ENCODE data around the gene LCP1.

LCP1 gene

DNA sequence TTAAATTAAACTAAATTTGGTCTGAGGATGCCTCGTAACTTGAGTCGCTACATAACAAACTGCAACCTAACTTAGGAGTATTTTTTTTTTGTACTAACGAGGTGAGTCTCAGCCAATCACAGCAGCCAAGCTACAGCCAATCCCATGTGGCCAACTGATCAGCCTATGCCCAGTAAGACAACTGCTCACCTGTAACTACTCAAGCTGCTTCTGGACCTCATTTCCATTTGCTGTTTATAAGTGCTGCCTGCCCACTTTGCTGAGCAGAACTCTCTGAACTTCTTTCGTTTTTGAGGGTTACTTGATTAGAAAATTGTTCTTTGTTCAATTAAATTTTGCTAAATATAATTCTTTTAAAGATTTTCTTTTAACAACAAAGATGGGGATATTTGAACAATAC lies 81.0 kb downstream of the LCP1 start:
- DNase-seq (ENCODE audit: low read depth in 2 of 2), result no peak

DNA sequence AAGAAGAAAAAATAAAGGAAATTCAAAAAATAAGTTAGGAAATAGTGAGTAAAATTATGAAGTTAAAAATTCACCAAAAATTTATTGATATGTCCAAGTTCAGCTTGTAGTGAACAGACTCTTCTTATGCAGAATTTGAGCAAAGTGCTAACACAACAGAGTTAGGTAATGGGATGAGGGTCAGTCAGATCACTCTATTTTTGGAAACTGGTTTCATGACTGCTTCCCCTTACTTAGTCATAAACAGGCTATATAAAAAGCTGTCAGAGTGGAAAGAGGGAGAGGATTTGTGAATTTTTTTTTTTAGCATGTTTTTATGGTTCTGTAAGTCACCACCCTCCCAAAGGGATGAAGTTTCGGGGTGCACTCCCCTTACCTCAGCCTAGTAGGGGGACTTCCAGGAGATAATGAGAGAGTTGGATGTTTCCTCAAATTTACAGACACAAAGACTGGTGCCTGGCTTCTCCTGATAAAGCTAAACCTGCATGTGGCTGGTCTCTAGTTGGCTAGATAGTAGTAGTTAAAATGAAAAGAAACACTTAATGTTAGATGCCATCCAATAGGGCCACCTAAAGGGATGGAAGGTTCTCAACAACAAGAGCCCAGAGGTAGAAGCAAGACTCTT lies 81.7 kb downstream of the LCP1 start:
- no peak for DNase-seq (ENCODE audit: low read depth in 2 of 2)

DNA sequence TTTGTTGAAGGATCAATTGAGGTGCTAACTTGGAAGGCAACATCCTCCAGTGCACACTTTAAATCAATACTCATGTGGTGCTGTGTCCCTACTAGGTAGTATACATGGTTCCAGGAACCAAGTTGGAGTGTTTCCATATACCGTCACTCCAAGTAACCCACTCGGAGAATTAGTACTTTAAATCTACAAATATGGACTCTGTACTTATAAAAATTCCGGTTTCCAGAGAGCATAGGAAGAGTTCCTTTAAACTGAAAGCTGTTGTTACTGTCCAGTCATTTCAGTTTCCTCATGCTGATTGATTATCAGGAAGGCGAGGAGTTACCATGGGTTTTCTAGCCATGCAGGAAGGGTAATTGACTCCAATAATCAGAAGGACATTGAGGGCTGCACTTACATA lies 84.3 kb downstream of the LCP1 start:
- no peak for DNase-seq (ENCODE audit: low read depth in 2 of 2)

DNA sequence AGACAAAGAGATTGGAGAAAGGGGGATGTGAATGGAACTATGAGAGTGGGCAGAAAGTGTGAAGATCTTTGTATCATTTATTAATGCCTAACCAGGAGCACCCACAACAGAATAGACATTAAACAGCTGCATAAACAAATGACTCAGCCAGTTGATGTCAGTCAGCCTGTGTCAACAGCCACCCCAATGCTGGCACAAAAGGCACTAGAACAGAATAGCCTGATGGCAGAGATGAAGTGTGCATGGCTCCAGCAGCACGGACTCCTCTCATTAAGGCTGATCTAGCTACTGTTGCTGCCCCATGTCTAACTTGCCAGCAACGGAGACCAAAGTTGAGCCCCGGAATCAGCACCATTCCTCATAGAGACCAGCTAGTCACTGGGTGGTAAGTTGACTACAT lies 85.0 kb downstream of the LCP1 start:
- DNase-seq (ENCODE audit: low read depth in 2 of 2), result no peak

DNA sequence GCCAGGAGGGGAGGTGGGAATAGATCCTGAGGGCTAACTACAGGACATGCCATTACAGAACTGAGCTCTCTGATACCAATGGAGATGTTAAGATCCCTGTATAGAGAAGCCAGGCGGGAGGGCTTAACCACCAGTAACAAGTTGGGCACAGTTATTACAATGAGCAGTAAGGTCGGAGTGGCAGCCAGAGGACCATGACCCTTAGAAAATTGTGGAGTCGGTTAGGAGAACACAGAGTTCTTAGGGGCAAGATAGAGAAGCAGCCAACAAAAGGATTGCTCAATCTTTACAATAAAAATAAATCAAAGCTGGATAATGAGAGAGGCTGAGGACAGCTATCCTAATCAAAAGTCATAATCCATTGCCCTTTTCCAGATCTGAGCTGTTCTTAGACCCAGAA lies 87.5 kb downstream of the LCP1 start:
- DNase-seq (ENCODE audit: low read depth in 2 of 2), result no peak

DNA sequence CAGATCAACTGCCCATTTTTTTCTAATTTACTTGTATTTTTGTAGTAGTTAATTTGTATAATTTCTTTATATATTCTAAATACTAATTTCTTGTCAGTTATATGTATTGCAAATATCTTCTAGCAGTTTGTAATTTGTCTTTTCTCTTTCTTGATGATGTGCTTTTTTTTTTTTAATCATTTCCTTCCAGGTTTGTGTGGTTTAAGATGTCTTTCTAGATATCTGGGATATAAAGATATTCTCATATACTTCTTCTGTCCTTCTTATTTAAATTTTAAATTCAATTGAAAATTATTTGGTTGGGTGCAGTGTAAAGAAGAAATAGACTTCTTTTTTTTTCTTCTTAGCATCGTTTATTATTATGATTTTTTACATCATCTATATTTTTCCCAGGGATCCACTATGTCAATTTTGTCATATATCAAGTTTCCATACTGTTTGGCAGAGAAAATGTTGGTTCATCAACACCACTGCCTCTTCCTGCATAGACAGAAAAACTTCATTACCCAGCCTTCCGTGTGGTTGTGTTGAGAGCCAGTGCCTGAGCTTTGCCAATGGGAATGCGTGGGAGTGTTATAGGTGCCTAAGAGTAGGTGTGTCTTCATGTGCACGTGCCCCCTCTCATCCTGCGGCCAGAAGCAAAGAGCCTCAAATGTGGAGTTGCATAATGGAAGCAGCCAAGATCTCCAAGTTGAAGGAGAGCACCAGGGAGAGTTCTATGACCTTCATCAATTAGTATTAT lies 93.0 kb downstream of the LCP1 start:
- DNase-seq (ENCODE audit: low read depth in 2 of 2), result no peak

DNA sequence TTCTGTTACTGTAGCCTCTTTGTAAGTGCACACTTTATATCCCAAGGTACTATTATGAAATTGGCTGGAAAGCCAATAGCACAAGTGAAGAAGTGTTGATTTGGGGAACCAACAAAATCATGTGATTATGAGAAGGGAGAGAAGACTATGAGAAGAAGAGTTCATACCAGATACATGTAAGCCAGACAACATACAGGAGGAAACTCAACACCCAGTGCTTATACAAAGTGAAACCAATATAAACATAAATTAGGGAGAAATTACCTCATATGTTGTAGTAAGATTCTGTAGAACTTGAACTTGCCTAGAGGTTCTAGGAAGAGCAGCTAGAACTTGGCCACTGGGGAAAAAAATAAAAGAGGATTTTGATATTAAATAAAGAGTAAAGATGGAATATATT lies 94.5 kb downstream of the LCP1 start:
- no peak for DNase-seq (ENCODE audit: low read depth in 2 of 2)

DNA sequence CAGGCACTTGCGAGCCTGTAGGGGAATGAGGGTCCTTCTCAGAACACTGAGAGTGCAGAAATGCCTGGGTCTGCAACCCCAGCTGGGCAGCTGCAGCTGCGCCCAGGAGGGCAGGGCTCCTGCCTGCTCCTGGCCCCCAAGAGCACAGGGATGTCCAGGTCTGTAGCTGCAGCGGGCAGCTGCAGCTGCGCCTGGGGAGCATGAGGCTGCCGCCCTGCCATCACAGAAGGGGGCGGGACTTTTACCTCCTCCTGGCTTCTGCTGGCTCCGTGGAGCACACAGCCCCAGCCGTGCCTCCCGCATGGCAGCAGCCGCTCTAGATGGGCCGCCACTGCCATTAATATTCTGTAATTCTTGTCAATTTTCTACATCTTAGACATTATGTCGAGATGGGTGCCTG lies 95.0 kb downstream of the LCP1 start:
- DNase-seq (ENCODE audit: low read depth in 2 of 2), result no peak

DNA sequence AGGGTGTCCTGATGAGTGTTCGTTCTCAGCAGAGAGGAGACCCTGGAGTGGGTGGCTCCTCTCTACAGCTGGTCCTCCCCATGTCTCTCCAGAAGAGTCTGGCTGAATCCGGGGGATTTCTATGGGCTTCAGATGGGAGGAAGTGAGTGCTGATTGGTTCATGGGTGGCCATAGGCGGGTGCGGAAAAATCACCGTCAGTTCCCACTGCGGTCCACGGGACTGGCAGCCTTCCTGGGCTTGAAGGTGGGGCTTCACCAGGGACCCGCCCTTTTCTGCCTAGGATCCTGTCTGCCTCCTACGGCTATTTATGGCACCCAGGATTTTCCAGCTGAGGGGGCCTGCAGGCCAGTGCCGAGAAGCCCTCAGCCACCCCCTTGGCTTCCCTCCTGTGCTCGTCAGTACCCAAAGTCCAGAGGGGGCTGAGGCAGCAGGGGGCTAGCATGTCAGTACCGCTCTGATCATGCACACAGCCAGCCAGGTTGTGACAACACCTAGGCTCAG lies 95.5 kb downstream of the LCP1 start:
- DNase-seq (ENCODE audit: low read depth in 2 of 2), result no peak

DNA sequence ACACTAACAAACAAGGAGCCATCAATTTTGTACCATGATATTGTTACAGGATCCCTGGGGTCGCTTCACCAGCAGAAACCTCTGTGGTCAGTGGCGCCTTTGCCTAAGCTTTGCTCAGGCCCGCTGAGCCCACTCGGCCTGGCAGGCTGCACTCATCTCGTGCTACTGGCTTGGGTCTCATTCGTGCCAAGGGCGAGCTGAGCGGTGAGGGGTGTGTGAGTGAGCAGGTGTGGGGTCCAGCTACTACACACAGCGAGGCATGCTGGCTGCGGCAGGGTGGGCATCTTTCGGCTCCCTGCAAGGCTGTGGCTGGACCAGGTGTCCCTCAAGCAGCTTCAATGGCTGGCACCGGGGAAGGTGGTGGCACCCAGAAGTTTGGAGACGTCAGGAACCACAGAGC lies 96.2 kb downstream of the LCP1 start:
- no peak for DNase-seq (ENCODE audit: low read depth in 2 of 2)

DNA sequence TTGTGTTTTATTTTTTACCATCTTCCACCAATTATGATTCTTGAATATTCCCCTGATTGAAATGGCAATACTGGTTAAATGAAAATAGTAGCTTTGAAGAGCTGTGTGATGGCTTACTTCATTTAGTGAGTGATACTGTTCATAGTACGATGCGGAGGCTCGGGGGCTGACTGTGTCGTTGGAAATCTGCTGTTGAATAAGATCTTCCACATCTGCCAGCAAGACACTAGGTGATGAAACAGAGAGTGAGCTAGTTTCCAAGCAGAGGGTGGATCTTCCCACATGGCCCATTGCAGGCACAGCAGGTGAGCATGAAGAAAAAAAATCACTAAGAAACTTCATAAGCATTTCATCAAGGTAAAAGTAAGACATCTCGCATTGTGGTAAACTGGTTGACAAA lies 99.7 kb downstream of the LCP1 start:
- no peak for DNase-seq (ENCODE audit: low read depth in 2 of 2)

DNA sequence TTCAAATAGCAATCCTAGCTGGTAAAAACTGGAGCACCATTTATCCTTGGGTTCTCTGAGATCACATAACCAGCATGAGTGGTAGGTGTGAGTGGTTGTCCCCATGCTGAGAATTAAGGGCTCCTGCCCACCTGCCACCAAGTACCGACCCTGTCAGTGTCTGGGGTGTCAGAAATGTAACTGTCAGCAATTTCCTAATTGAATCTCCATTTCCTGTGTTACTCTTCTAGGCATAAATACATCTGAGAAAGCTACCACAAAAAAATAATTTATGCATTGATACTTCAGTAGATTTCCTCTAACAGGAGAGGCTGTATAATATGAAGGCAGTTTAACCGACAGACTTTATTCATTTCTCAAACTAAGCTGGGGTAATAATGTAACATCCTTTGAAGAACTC lies 102.2 kb downstream of the LCP1 start:
- DNase-seq (ENCODE audit: low read depth in 2 of 2), result no peak

DNA sequence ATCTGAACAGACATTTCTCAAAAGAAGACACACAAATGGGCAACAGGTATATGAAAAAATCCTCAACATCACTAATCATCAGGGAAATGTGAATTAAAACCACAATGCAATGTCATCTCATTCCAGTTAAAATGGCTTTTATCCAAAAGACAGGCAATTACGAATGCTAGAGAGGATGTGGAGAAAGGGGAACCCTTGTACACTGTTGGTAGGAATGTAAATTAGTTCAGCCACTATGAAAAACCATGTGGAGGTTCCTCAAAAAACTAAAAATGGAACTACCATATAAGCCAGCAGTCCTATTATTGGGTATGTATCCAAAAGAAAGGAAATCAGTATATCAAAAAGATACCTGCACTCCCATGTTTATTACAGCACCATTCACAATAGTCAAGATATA lies 104.7 kb downstream of the LCP1 start:
- DNase-seq (ENCODE audit: low read depth in 2 of 2), result no peak

DNA sequence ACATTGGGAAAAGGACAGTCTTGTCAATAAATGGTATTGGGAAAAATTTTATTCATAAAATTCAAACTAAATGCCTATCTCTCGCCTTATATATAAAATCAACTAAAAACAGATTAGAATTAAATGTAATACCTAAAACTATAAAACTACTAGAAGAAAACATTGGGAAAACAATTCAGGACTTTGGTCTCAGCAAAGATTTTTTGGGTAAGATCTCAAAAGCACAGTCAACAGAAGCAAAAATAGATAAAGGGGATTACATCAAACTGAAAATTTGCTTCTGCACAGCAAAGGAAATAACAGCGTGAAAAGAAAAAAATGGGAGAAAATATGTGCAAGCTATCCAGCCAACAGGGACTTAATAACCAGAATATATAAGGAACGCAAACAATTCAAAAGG lies 105.2 kb downstream of the LCP1 start:
- no peak for DNase-seq (ENCODE audit: low read depth in 2 of 2)
